ENCODE results near the gene SCIN.

Gene SCIN

DNA sequence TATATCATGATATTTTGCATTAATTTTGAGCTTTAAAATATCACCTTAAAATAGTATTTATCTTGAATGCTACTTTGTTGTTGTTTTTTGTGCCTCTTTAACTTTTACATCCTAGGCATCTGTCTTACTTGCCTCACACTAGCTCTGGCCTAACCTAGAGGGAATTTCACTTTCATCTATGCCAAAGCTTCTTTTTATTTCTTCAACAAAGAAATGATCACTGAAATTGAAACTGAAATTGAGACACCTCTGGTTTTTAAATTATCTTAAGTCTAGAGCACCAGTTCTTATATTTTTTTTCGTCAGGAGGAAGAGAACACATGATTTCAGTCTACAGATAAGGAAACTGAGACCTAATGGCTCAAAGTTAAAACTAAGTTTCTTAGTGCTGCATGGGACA is 3.5 kb upstream of the SCIN start:
- no peak for DNase-seq (ENCODE audit: low read depth in 3 of 3)

DNA sequence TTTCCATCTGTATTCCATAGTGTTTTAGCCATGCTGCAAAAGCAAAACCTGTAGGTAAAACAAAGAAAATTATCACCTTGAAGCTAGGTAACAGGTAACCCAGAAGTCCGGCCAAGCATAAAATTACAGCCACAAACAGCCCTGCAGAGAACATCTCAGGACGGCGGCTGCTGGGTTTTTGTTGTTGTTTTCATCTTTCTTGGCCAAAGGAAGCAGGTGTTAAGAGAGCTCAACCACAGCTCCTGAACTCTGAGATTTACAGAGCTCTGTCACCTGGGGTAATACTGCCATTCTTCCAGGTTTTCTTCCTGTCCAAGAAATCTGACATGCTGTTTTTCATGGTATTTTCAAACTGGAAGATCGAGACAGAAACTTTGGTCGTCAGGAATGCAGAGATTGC is 847 bp upstream of the SCIN start:
- DNase-seq (ENCODE audit: low read depth in 3 of 3): no peak

DNA sequence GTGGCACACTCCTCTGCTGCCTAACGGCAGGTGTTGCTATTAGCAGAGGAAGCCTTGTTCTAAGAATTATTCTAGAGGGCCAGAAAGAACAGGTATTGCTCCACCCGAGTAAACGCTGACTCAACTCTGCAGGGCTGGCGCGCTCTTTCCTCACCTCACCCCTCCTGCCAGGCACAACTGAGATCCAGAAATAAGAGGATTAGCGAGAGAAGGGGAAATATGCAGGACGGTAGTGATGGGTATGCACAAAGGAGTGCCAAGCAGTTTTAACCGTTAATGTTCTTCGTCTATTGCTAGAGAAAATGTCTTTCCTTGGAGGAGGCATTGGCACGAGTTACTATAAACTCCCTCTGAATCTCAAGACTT is 369 bp upstream of the SCIN start:
- DNase-seq (ENCODE audit: low read depth in 3 of 3): no peak

DNA sequence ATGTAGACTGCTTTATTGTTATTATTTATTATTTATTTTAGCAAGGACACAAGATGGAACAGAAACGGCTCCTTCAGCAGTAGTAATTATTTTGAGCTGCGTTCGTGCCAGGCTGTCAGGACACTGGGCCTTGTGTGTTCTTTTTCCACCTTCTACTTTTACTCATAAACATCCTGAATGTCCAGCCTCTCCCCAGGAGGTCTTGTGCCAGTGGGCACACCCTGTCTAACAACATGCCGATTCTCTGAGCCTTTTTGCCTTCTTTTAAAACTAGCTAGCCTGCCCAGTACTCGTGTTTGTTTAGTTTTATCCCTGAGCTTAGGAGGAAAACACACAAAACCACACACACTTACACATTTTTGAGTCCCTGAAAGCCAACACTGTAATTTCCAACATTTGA is 1.2 kb downstream of the SCIN start:
- DNase-seq (ENCODE audit: low read depth in 3 of 3): no peak

DNA sequence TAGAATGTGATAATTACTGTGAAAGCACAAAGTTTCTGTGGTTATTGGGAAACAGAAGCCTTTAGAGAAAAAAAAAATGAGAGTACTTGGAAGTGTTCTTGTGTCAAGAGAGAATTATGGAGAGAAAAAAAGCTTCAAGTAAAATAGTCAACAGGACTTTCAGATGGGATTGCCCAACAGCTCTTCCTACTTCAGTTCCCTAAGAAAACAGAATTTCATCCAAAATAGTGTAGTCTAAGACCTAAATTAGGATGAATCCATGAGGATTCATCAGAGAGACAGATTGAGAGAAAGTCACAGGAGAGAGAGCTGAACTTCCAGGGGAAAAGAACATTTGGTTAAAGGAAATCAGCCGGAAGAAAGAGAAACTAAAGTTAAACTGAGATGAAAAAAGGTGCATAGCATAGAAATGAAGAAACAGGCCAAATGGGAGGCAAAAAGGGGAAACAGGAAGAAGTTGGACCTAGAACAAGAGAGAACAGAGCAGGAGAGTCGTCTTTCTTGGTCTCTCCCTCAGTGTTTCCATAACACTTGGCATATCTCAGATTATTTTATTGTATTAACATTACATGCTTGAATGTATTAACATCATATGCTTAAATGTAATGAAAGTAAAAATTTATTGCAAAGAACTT is 2.5 kb downstream of the SCIN start:
- no peak for DNase-seq (ENCODE audit: low read depth in 3 of 3)

DNA sequence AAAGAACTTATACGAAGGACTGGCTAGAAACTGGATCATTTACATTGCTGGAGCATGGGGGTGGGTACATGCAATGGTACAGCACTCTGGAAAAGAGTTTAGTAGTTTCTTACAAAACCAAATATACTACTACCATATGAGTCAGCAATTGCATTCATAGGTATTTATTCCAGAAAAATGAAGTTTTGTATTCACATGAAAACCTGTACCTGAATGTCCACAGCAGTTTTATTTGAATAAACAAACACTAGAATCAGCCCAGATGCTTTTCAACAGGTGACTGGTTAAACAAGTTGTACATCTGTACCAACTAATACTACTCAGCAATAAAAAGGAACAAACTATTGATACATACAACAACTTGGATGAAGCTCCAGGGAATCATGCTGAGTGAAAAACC is 3.4 kb downstream of the SCIN start:
- DNase-seq (ENCODE audit: low read depth in 3 of 3): no peak

DNA sequence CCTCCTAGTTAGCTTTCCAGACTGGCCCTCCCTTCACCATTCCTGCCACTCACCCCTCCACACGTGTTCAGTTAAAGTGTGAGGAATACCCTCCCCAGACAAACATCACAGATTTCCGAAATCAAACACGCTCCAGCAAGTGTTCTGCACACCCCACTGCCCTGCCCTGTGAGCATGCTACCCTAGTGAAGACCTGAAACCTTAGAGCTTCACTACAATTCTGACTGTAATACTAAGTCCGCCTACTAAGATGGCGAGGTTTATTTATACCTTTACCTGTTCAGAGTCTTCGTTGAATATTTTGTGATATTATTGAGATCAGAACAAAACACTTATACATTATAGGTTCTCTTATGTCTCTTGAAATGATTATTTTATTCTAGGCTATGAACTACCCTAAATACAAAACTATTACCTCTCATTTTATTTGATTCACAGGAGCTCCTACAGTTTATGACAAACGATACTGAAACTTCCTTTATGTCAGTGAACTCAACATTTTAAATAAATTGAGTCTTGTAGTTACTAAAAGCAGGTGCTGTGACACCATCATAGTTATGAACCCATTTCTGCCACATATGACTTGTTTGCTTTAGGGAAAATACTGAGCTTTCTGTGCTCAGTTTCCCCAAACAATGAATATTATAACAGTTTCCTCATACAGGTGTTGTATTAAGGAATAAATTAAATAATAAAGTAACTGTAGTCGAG is 8.6 kb downstream of the SCIN start:
- DNase-seq (ENCODE audit: low read depth in 3 of 3): no peak

DNA sequence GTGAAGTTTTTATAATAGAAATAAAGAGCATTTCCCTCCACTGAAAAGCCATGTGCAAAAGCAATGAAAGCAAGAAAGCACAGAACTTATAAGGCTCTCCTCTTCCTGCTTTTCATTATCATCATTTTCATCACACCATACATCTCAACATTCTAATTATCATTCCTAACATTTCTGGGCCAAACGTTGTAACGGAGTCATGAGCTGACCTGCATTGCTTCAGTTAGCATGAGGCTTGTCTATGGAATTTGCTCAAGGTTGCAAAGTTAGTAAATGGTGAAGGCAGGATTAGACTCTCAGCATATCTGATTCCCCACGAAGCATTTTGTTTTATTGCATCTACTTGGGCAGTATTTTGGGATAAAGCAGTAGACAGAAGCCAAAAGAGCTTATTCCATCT is 11.4 kb downstream of the SCIN start:
- no peak for DNase-seq (ENCODE audit: low read depth in 3 of 3)

DNA sequence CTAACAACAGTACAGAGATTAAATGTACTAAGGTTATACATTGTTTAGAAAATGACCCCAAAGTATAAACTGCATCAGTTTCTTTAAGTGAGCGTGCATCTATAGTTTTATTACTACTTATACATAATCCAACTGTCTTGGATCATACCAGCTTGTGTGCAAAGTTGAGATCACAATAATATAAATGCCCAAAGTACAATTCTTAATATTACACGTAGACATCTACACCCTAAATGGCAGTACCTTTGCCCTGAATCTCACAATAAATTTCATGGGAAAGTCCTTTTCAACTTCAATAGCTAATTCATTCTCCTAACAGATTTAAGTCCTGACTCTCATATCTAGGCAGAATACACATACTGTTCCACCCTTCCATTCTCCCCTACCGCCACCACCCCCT is 11.8 kb downstream of the SCIN start:
- no peak for DNase-seq (ENCODE audit: low read depth in 3 of 3)

DNA sequence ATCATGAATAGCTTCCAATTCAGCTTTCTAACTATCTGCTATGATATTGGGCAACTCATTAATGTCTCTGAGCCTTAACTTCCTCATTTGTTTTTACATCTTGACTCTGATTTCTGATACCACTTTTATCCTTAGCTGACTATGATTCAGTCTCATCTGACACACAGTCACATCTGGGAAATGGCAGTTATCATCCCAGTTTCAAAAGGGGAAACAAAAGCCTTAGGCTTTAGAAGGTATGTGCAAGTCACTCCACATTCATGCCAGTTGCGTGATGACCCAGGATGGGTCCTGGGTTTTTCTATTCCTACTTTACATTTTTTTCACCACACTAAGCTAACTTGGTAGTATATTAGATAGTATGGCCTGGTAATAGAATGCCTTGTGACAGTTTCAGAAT is 12.7 kb downstream of the SCIN start:
- DNase-seq (ENCODE audit: low read depth in 3 of 3): no peak

DNA sequence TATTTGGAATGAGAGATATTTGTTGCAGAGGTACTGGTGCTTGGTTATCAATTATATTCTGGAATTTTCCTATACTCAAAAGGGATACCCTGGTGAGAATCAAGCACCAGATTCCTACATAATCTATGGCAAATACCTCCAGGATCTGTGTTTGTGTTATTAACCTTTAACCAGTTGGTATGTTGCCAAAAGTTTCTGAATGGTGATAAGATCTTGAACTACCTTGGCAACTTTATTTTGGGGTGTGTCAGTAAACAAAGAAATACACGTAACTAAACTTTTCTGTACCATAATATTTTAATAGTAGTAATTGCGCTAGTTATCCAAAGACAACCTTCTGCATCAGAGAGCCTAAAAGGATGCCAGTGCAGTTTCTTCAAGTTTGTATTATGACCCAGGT is 13.4 kb downstream of the SCIN start:
- DNase-seq (ENCODE audit: low read depth in 3 of 3): no peak

DNA sequence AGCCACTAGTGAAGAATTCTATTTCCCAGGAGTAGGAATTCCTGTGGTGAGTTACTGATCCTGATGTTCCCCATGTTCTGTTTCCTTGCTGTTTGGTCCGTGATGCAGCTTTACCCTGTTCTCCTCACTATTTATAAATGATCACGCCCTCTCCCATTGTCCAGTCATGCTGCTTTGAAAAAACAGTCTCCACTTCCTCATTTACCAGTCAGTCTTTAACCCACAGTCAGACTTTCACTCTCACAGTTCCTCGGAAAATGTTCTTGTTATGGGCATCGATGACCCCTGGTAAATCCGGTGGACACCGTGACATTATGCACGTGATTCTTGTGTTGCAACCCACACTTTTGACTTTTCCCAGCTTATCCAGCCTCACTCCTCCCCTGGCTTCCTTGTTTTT is 14.4 kb downstream of the SCIN start:
- DNase-seq (ENCODE audit: low read depth in 3 of 3): no peak

DNA sequence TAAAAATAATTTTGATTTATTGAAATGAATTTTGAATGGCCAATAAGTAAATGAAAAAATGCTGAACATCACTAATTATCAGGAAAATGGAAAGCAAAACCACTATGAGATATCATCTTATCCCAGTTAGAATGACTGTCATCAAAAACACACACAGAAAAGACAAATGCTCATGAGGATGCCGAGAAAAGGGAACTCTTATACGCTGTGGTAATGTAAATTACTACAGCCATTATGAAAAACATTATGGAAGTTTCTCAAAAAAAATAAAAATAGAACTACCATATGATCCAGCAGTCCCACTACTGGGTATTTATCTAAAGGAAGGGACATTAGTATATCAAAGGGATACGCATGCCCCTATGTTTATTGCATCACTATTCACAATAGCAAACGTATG is 15.8 kb downstream of the SCIN start:
- DNase-seq (ENCODE audit: low read depth in 3 of 3): no peak

DNA sequence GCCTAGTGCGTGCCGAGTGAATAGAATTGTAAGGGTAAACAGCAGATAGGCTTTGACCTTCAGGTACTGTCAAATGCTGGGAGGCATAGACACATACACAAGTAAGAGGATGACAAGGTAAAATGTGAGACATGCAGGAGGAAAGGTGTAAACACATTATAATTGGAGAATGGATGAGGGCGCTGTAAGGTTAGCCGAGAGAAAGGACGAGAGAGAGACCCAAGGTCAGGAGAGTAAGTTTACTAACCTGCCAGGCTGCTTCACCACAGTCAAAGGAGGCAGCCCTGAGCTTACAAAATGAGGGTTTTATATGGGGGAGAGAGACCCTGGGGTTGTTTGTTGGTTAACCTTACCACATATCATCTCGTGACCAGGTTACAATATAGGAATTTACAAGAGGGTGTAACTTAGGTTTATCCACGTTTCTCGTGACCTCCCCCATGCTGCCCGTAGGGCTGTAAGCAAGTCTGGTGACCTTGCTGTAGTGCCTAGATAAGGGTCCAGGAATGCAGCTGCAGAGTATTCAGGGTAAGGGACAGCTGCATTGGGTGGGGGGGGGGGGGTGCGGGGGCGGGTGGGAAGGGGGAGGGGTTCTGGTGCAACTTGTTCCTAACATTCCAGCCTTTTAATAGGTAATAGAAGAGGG is 17.9 kb downstream of the SCIN start:
- DNase-seq (ENCODE audit: low read depth in 3 of 3): no peak

DNA sequence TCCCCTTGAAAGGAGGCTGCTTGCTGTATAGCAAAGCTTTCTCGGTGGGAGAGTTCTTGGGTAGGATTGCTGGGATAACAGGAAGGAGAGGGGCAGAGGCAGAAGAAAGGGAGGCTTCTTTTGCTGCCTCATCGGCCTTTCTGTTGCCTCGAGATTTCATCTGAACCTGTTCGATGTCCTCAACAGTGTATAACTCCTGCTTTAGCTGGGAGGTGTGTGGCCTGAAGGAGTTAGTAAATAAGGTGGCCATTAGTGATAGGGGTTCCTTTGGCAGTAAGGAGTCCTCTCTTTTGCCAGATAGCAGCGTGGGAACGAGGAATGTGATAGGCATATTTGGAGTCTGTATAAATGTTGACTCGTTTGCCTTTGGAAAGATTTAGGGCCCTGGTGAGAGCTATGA is 20.0 kb downstream of the SCIN start:
- DNase-seq (ENCODE audit: low read depth in 3 of 3): no peak

DNA sequence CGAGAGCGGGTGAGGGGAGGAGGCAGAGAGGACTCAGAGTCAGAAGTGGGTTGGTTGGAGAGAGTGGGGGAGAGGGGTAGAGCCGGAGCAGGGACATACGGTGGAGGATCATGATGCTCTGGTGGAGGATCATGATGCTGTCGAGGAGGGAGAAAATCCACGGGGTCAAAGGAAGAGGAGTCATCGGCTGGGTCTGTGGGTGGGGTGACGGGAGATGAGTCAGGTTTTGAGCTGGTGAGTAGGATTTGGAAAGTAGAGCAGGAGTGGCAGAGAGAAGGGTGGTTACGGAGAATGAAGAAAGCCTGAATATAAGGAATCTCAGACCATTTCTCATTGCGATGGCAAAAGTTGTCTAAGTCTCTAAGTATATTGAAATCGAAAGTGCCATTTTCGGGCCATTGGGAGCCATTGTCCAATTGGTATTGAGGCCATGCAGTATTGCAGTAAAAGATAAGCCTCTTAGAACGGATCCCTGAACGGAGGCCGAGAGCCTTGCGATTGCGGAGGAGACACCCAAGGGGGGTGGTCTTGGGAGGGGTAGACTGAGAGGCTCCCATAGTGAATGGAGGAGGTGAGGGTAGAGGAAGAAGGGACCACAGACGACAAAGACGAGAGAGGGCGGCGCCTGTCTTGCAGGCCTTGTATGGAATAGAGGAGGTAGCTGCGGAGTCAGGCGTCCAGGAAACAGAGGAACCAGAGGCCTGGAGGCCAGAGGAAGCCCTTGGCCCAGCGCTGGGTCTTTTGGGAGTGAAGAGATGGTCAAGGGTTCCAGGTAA is 23.8 kb downstream of the SCIN start:
- DNase-seq (ENCODE audit: low read depth in 3 of 3): no peak

DNA sequence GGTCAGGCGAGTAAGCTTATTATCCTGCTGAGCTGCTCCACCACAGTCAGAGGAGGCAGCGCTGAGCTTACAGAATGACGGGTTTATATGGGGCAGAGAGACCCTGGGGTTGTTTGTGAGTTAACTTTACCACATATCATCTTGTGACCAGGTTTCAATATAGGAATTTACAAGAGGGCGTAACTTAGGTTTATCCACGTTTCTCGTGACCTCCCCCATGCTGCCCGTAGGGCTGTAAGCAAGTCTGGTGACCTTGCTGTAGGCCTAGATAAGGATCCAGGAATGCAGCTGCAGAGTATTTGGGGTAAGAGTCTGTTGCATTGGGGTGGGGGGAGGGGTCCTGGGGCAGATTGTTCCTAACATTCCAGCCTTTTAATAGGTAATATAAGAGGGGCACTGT is 24.6 kb downstream of the SCIN start:
- no peak for DNase-seq (ENCODE audit: low read depth in 3 of 3)

DNA sequence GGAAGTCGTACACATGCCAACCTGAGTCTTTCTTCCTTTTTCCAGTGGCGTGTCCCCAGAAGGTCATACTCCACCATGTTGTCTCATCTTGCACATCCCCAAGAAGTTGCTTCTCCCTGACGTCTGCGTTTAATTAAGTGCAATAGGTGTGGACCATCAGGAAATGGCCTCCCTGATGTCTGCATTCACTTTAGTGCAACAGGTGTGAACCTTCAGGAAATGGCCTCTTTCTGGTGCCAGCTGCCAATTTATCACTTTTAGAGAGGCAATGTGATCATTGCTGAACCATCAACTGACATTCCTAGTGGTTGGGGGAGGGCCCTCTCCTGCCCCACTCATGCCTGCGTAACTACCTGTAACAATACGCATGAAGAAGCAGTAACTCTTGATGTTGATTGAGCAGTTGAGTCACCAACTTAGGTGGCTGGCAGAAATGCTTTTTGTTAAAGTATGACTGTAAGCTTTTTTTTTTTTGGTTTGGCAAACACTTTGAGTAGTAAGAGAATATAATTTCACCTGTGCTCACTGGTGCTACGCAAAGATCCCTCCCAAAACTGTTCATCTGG is 25.8 kb downstream of the SCIN start:
- DNase-seq (ENCODE audit: low read depth in 3 of 3): no peak

DNA sequence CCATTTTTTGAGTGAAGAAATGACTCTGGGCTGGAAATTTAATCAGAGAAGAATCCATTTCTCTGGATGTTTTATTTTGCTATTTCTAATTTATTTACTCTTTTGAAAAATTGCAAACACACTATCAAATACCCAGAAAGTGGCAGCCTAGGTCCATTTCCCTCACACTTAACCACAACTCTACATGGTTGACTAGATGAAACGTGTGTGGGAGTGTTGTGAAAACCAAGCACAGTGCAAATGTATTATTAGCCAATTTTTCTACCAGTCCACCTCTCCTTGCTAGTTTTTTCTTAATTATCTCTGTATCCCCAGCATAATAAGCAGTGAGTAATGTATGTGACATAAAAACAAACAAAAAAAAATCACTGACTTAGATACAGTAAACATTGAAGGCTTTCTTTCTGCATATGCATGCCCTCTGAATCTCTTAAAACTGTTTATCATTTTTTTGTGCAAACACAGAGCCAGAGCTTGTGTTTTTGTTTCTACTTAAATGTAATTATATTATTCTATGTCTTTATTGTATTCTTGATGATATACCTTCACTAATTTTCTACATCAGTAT is 30.9 kb downstream of the SCIN start:
- no peak for DNase-seq (ENCODE audit: low read depth in 3 of 3)

DNA sequence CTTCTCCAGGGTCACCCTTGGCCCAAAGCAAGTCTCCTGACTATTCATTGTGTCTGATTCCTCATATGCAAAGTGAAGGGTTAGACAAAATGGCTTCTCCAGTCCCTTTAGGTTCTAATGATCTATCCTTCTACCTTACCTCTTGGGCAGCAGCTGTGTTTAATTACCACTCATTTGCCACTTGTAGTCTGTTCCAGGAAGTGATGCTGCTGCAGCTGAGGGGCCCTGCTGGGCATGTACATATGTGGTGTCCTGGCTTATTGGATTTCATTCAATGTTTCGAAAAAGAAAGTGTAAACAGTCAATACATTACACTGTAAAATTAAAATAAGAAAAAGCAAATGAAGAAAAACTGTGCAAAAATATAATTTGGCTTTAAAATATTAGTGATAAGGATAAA is 36.6 kb downstream of the SCIN start:
- DNase-seq (ENCODE audit: low read depth in 3 of 3): no peak

DNA sequence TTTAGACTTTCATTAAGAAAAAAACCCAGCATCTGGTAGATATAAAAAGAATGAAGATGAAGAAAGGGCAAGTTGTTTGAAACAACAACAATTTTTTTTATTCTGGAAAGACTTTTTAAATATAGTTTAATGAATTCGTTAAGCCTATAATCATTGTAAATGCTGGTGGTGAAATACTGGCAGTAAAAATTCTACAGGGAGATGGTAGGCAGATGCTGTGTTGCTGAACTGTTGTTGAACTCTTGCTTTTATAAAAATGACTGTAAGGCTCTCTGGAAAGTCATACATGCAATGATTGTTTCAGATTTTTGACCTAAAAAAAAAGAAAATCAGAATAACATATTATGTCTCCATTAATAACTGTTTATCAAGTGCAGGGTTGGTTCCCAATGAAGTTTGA is 39.0 kb downstream of the SCIN start:
- DNase-seq (ENCODE audit: low read depth in 3 of 3): no peak

DNA sequence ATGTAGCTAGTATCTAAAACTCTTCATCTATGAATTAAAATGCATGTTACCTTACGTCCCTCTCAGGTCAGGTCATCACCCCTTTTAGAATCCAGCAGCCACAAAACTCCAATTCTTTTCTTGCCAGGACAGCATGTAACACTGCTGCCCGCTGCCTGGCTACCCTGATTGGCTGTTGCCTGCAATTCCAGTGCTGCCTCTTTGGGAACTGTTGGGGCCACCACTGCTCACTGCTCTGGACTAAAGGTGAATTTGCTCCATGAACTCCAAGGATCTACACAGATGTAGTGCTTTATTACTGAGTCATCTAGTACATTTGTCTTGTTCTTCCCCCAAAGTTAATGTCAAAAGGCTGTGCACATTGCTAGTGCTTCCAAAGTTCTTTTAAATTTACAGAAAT is 40.4 kb downstream of the SCIN start:
- DNase-seq (ENCODE audit: low read depth in 3 of 3): no peak
